Left lung (tissue), 10 donors: ENCODE results near the gene PAFAH2. TPM values are rescaled to one million over a fixed set of nuclear protein-coding genes. Genes with fewer than 3 reads are reported as not detected.
A peak's percentile ranks its signal among the peaks of the same experiment; 100 is the strongest.

ENCODE experiments used
- ATAC-seq: fragments of 200-7000 bp; cut with Tn5 transposase; one replicate; pipeline ENCODE4 v1.9.1; 2020; ENCODE audit warnings: moderate library complexity
- DNase-seq, 4 donors: peaks; one replicate each; pipeline ENCODE4 v3.0.0-alpha.2; 2013 to 2020
- H3K27ac ChIP-seq, 2 donors: fragments of 200-600 bp; sonication (generic) in 1 of 2; one replicate each; pipeline versions ENCODE4 v1.5.0 to v1.8.0; 2020 to 2021
- H3K27me3 ChIP-seq, 2 donors: fragments of 200-600 bp; sonication (generic) in 1 of 2; one replicate each; pipeline versions ENCODE4 v1.5.0 to v1.8.0; 2020 to 2021
- H3K36me3 ChIP-seq, 2 donors: fragments of 200-600 bp; sonication (generic) in 1 of 2; one replicate each; pipeline versions ENCODE4 v1.5.0 to v1.8.0; 2020 to 2021
- H3K4me1 ChIP-seq, 2 donors: fragments of 200-600 bp; one replicate each; pipeline ENCODE4 v1.8.0; 2021
- H3K4me3 ChIP-seq, 2 donors: fragments of 200-600 bp; sonication (generic) in 1 of 2; one replicate each; pipeline versions ENCODE4 v1.5.0 to v1.8.0; 2020 to 2021; ENCODE audit warnings: mild to moderate bottlenecking in 1 of 2
- H3K9me3 ChIP-seq, 2 donors: fragments of 200-600 bp; sonication (generic) in 1 of 2; one replicate each; pipeline versions ENCODE4 v1.5.0 to v1.8.0; 2020 to 2021
- CTCF ChIP-seq, 2 donors: fragments of 200-600 bp; sonication (generic) in 1 of 2; IDR thresholded peaks; one replicate each; pipeline versions ENCODE4 v1.5.0 to v1.8.0; 2021; ENCODE audit warnings: antibody characterized with exemption in 2 of 2
- intact Hi-C, 2 donors: fragments of 100-400 bp; cut with DNase I; formaldehyde crosslinking; loops; one replicate each; pipeline versions ENCODE4 v1.11.2 to v1.14.2; 2022
- polyA plus RNA-seq, 6 donors: library from polyadenylated mRNA; unstranded; fragments of 120-200 nt; gene quantifications; one replicate each; pipeline ENCODE4 v1.2.1, GENCODE V29; 2013; ENCODE audit not compliant: insufficient read length in 6 of 6
- total RNA-seq, 2 donors: library from RNA; stranded (reverse); fragmentation: NEBNext Ultra II Directional; extraction: Animal tissue kit (Norgen Biotek cat#: 25700); gene quantifications; one replicate each; pipeline ENCODE4 v1.2.1, GENCODE V29; 2021
- donor health status: DM: no; HTN: yes; CAD: no.
- donor health status: DM: no; HTN: no; CAD: no.

PAFAH2 gene
- total and polyA plus RNA-seq, 8 donors: 11.7 to 25.2 (median 13.5) TPM

GRCh38 chr1:26016258-26016952 is 18.5 kb upstream of the PAFAH2 start:
- H3K4me1 ChIP-seq: peaks cover 8 to 32% of the 10 kb centered on the region in 2 donors
- TF ChIP-seq CTCF (IDR thresholded peaks at IDR 0.05): no peak
- intact Hi-C loops: no loop called here
- H3K4me3 ChIP-seq: no peak overlapping the region
- H3K36me3 ChIP-seq: no peaks in the 10 kb centered on the region
- ATAC-seq (no peak), DNase-seq (no peak)
- H3K27me3 ChIP-seq: no peaks in the 10 kb centered on the region
- no peak overlapping the region for H3K27ac ChIP-seq
- no peaks in the 10 kb centered on the region for H3K9me3 ChIP-seq

GRCh38 chr1:26015358-26015757 is 17.5 kb upstream of the PAFAH2 start:
- DNase-seq (peak in 2 of 4 donors; percentile 83 to 85), ATAC-seq (peak; percentile 52)
- Histone ChIP-seq H3K4me1 (peaks cover 8 to 32% of the 10 kb centered on the region in 2 donors), H3K27me3 (no peaks in the 10 kb centered on the region), H3K4me3 (no peak overlapping the region), H3K36me3 (no peaks in the 10 kb centered on the region), H3K27ac (peak overlapping the region in 1 of 2 donors; percentile 59), H3K9me3 (no peaks in the 10 kb centered on the region)
- intact Hi-C loops: no loop called here
- no peak for TF ChIP-seq CTCF (IDR thresholded peaks at IDR 0.05)

GRCh38 chr1:26014179-26014578 is 16.3 kb upstream of the PAFAH2 start:
- ATAC-seq: no peak
- Histone ChIP-seq H3K9me3 (no peaks in the 10 kb centered on the region), H3K27ac (no peak overlapping the region), H3K27me3 (no peaks in the 10 kb centered on the region), H3K4me1 (peaks cover 8 to 32% of the 10 kb centered on the region in 2 donors), H3K4me3 (no peak overlapping the region), H3K36me3 (no peaks in the 10 kb centered on the region)
- no peak for TF ChIP-seq CTCF (IDR thresholded peaks at IDR 0.05)
- intact Hi-C loops: no loop called here
- no peak for DNase-seq

- Histone ChIP-seq H3K4me3 (no peak overlapping the region), H3K4me1 (peaks cover 8 to 32% of the 10 kb centered on the region in 2 donors), H3K9me3 (no peaks in the 10 kb centered on the region), H3K36me3 (no peaks in the 10 kb centered on the region), H3K27ac (no peak overlapping the region), H3K27me3 (no peaks in the 10 kb centered on the region)
- no peak for ATAC-seq
- intact Hi-C loops: no loop called here
- no peak for DNase-seq
- TF ChIP-seq CTCF (IDR thresholded peaks at IDR 0.05): no peak
Observed at GRCh38 chr1:26012864-26013263, 15.0 kb upstream of the PAFAH2 start.

GRCh38 chr1:26010825-26011224 is 13.0 kb upstream of the PAFAH2 start:
- Histone ChIP-seq H3K4me1 (peaks cover 7 to 14% of the 10 kb centered on the region in 2 donors), H3K9me3 (no peaks in the 10 kb centered on the region), H3K27ac (no peak overlapping the region), H3K36me3 (no peaks in the 10 kb centered on the region), H3K27me3 (no peaks in the 10 kb centered on the region), H3K4me3 (no peak overlapping the region)
- ATAC-seq (peak; percentile 94), DNase-seq (peak in 2 of 4 donors; percentile 33 to 58)
- TF ChIP-seq CTCF (IDR thresholded peaks at IDR 0.05): no peak
- intact Hi-C loops: no loop called here
